ENCODE measurements around the gene DHRS7C. TPM values are rescaled to one million over a fixed set of nuclear protein-coding genes. Genes with fewer than 3 reads are reported as not detected.

DHRS7C gene
- polyA plus RNA-seq, 3 donors = not detected

GRCh38 chr17:9783050-9783449 is 8.3 kb downstream of the DHRS7C start:
- Histone ChIP-seq H3K4me3 (replicated peaks in 1 of 3; ENCODE audit: low read depth in 2 of 3, low read length in 3 of 3) (no peak overlapping the region), H3K36me3 (replicated peaks in 1 of 2; ENCODE audit: control insufficient read depth in 1 of 2, insufficient read depth in 2 of 2, low read length in 2 of 2) (no peaks in the 10 kb centered on the region), H3K27ac (ENCODE audit: low read depth in 1 of 2, low read length in 2 of 2) (no peak overlapping the region), H3K9ac (ENCODE audit: insufficient read depth, low read length, poor library complexity, severe bottlenecking) (no peak overlapping the region), H3K4me2 (replicated peaks; ENCODE audit: extremely low read depth, low read length, poor library complexity, severe bottlenecking) (no peak overlapping the region), H3K9me3 (replicated peaks in 1 of 2; ENCODE audit: control insufficient read depth in 1 of 2, insufficient read depth in 1 of 2, low read length in 2 of 2) (no peaks in the 10 kb centered on the region), H4K20me1 (ENCODE audit: insufficient read depth, low read length) (no peaks in the 10 kb centered on the region), H3K27me3 (ENCODE audit: control insufficient read depth in 2 of 2, insufficient read depth in 2 of 2, low read length in 2 of 2) (peaks cover 0 to 2% of the 10 kb centered on the region in 2 donors), H2AFZ (ENCODE audit: insufficient read depth, low read depth, low read length, poor library complexity, severe bottlenecking) (no peak overlapping the region), H3K4me1 (ENCODE audit: control insufficient read depth in 1 of 2, insufficient read depth in 2 of 2, low read length in 2 of 2) (no peaks in the 10 kb centered on the region), H3K79me2 (ENCODE audit: insufficient read depth, low read length) (no peaks in the 10 kb centered on the region)
- 88% methylated on average over 2 of the region's 4 CpGs for WGBS (ENCODE audit: insufficient coverage)
- Mint-ChIP-seq H3K4me3 (no peak overlapping the region), H3K27ac (no peak overlapping the region), H3K27me3 (ENCODE audit: low read depth in 3 of 3) (peaks cover 2 to 7% (median 4%) of the 10 kb centered on the region in 3 donors), H3K9me3 (no peaks in the 10 kb centered on the region), H3K36me3 (no peaks in the 10 kb centered on the region), H3K4me1 (no peaks in the 10 kb centered on the region)
- DNase-seq = no peak
- intact Hi-C loops (cut with micrococcal nuclease) = no loop called here
- TF ChIP-seq CTCF (IDR thresholded peaks at IDR 0.05) = no peak

GRCh38 chr17:9780552-9780951 is 10.8 kb downstream of the DHRS7C start:
- H3K4me1 Mint-ChIP-seq = no peaks in the 10 kb centered on the region
- peaks cover 2 to 6% (median 2%) of the 10 kb centered on the region in 3 donors for H3K27me3 Mint-ChIP-seq (ENCODE audit: low read depth in 3 of 3)
- Histone ChIP-seq H4K20me1 (ENCODE audit: insufficient read depth, low read length) (no peaks in the 10 kb centered on the region), H3K79me2 (ENCODE audit: insufficient read depth, low read length) (no peaks in the 10 kb centered on the region), H3K4me1 (ENCODE audit: control insufficient read depth in 1 of 2, insufficient read depth in 2 of 2, low read length in 2 of 2) (no peaks in the 10 kb centered on the region), H3K4me3 (replicated peaks in 1 of 3; ENCODE audit: low read depth in 2 of 3, low read length in 3 of 3) (no peak overlapping the region), H3K9me3 (replicated peaks in 1 of 2; ENCODE audit: control insufficient read depth in 1 of 2, insufficient read depth in 1 of 2, low read length in 2 of 2) (no peaks in the 10 kb centered on the region), H3K36me3 (replicated peaks in 1 of 2; ENCODE audit: control insufficient read depth in 1 of 2, insufficient read depth in 2 of 2, low read length in 2 of 2) (no peaks in the 10 kb centered on the region), H3K9ac (ENCODE audit: insufficient read depth, low read length, poor library complexity, severe bottlenecking) (no peak overlapping the region), H3K4me2 (replicated peaks; ENCODE audit: extremely low read depth, low read length, poor library complexity, severe bottlenecking) (no peak overlapping the region), H3K27ac (ENCODE audit: low read depth in 1 of 2, low read length in 2 of 2) (no peak overlapping the region), H2AFZ (ENCODE audit: insufficient read depth, low read depth, low read length, poor library complexity, severe bottlenecking) (no peak overlapping the region), H3K27me3 (ENCODE audit: control insufficient read depth in 2 of 2, insufficient read depth in 2 of 2, low read length in 2 of 2) (peaks cover 0 to 2% of the 10 kb centered on the region in 2 donors)
- H3K27ac Mint-ChIP-seq = no peak overlapping the region
- H3K36me3 Mint-ChIP-seq = no peaks in the 10 kb centered on the region
- WGBS (ENCODE audit: insufficient coverage) = 100% methylated on average over 2 of the region's 3 CpGs
- no peak for DNase-seq
- peaks cover 0 to 6% (median 0%) of the 10 kb centered on the region in 7 donors for H3K9me3 Mint-ChIP-seq
- intact Hi-C loops (cut with micrococcal nuclease) = no loop called here
- no peak overlapping the region for H3K4me3 Mint-ChIP-seq
- no peak for TF ChIP-seq CTCF (IDR thresholded peaks at IDR 0.05)

All from CD14-positive monocyte (primary cell).